GM12878 (cell line): ENCODE data around the gene TRIM46. TPM values are rescaled to one million over a fixed set of nuclear protein-coding genes. Genes with fewer than 3 reads are reported as not detected.

ENCODE experiments used
- BRCA1 ChIP-seq: IDR thresholded peaks from 2 replicates; pipeline ENCODE4 v1.6.1; 2011; ENCODE audit warnings: low read depth, low read length, improper control_type of control experiment
- NFIC ChIP-seq: IDR thresholded peaks from 2 replicates; pipeline ENCODE4 v1.6.1; 2012; ENCODE audit warnings: low read depth, mild to moderate bottlenecking, inconsistent platforms, low read length, moderate library complexity
- NRF1 ChIP-seq: conservative IDR thresholded peaks from 2 replicates; pipeline ENCODE4 v1.6.1; 2011; ENCODE audit warnings: mild to moderate bottlenecking, low read depth, low read length, improper control_type of control experiment
- STAT1 ChIP-seq: fragments of 450-650 bp; conservative IDR thresholded peaks from 2 replicates; pipeline ENCODE4 v1.6.1; 2014; ENCODE audit warnings: antibody characterized with exemption, mild to moderate bottlenecking
- ZNF207 ChIP-seq: fragments of 450-650 bp; IDR thresholded peaks from 2 replicates; pipeline ENCODE4 v1.6.1; 2014; ENCODE audit warnings: antibody characterized with exemption, mild to moderate bottlenecking, borderline replicate concordance
- polyA plus RNA-seq, 11 experiments: library from polyadenylated mRNA; depleted of rRNA in 4 of 11; unstranded in 6 of 11; stranded (reverse) in 5 of 11; fragments of >200 nt; fragmentation: Nextera tagmentation in 4 of 11; fragmentation: Illumina TruSeq in 1 of 11; extraction: Ambion mirVana in 4 of 11; extraction: Trizol in 1 of 11; gene quantifications; 1 replicate in 1 of 11; 2 replicates in 10 of 11; pipeline versions ENCODE4 v1.2.1 to v1.2.3, GENCODE V29; 2011 to 2016; ENCODE audit warnings: inconsistent platforms in 2 of 11, missing spikeins in 2 of 11, low read depth in 1 of 11
- total RNA-seq, 4 experiments: library from RNA; depleted of rRNA in 3 of 4; stranded (reverse); fragments of >200 nt in 3 of 4; fragmentation: Illumina TruSeq in 1 of 4; extraction: Trizol in 1 of 4; gene quantifications; 2 replicates each; pipeline versions ENCODE4 v1.2.1 to v1.2.3, GENCODE V29; 2013 to 2021
- TF ChIP-seq, protein P1 (sequence below): fragments of 450-650 bp; conservative IDR thresholded peaks from 2 replicates; pipeline ENCODE4 v1.6.1; 2017; ENCODE audit warnings: mild to moderate bottlenecking, moderate library complexity
- TF ChIP-seq, protein P2 (sequence below): fragments of 450-650 bp; IDR thresholded peaks from 2 replicates; pipeline ENCODE4 v1.6.1; 2017; ENCODE audit warnings: mild to moderate bottlenecking
- TF ChIP-seq, protein P3 (sequence below): fragments of 450-650 bp; IDR thresholded peaks from 2 replicates; pipeline ENCODE4 v1.6.1; 2017; ENCODE audit warnings: mild to moderate bottlenecking, low read depth, inconsistent platforms; ENCODE audit not compliant: poor library complexity, severe bottlenecking

TRIM46 gene
- total and polyA plus RNA-seq, 10 of the 15 experiments (the other 5 are each of a cell fraction or from before 2014, with no cell fraction given), result 0.08 to 3.1 (median 0.97) TPM

DNA sequence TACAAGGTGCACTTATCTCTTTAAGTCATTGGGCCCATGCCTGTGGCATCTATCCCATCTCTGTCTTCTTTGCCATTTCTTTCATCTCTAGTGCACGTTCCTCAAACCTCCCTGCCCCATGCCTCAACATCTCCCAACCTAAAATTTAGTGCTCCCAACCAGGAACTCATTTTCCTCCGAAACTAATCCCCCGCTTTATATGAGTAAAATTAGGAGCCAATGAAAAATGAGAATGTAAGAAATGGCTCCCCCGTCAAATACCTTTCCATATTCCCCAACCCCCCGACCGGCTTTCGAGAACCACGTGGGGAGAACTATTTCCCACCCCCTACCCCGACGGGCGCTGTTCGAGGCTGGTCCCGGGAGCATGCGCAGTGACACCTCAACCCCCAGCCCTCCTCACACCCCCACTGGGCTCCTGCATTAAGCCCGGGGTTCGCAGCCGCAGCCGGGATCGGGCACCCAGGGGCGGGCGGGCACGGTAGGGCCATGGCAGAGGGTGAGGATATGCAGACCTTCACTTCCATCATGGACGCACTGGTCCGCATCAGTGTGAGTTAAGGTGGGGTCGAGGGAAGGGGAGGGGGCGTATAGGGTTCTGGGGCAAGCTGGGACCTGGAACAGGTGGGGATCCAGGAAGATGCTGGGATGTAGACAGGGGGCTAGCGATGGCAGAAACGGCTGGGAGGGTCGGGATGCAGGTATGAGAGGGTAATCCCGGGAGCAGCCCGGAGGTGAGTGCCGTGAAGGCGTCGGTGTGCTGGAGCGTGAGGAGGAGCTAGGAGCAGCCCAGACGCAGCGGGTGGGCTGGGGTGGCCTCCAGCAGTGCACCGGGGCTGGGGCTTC is at the start of gene TRIM46 (continued):
- no peak for TF ChIP-seq STAT1
- 0 out of 2 replicates have a peak, but pooled peaks have one; percentile 65 for TF ChIP-seq ZNF207
- no peak for TF ChIP-seq NFIC
- TF ChIP-seq, protein P1, sequence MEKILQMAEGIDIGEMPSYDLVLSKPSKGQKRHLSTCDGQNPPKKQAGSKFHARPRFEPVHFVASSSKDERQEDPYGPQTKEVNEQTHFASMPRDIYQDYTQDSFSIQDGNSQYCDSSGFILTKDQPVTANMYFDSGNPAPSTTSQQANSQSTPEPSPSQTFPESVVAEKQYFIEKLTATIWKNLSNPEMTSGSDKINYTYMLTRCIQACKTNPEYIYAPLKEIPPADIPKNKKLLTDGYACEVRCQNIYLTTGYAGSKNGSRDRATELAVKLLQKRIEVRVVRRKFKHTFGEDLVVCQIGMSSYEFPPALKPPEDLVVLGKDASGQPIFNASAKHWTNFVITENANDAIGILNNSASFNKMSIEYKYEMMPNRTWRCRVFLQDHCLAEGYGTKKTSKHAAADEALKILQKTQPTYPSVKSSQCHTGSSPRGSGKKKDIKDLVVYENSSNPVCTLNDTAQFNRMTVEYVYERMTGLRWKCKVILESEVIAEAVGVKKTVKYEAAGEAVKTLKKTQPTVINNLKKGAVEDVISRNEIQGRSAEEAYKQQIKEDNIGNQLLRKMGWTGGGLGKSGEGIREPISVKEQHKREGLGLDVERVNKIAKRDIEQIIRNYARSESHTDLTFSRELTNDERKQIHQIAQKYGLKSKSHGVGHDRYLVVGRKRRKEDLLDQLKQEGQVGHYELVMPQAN, result 0 out of 2 replicates have a peak, but pooled peaks have one; percentile 4
- peak; percentile 49 for TF ChIP-seq NRF1
- no peak for TF ChIP-seq BRCA1
- TF ChIP-seq, protein P2, sequence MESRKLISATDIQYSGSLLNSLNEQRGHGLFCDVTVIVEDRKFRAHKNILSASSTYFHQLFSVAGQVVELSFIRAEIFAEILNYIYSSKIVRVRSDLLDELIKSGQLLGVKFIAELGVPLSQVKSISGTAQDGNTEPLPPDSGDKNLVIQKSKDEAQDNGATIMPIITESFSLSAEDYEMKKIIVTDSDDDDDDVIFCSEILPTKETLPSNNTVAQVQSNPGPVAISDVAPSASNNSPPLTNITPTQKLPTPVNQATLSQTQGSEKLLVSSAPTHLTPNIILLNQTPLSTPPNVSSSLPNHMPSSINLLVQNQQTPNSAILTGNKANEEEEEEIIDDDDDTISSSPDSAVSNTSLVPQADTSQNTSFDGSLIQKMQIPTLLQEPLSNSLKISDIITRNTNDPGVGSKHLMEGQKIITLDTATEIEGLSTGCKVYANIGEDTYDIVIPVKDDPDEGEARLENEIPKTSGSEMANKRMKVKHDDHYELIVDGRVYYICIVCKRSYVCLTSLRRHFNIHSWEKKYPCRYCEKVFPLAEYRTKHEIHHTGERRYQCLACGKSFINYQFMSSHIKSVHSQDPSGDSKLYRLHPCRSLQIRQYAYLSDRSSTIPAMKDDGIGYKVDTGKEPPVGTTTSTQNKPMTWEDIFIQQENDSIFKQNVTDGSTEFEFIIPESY, result no peak
- TF ChIP-seq, protein P3, sequence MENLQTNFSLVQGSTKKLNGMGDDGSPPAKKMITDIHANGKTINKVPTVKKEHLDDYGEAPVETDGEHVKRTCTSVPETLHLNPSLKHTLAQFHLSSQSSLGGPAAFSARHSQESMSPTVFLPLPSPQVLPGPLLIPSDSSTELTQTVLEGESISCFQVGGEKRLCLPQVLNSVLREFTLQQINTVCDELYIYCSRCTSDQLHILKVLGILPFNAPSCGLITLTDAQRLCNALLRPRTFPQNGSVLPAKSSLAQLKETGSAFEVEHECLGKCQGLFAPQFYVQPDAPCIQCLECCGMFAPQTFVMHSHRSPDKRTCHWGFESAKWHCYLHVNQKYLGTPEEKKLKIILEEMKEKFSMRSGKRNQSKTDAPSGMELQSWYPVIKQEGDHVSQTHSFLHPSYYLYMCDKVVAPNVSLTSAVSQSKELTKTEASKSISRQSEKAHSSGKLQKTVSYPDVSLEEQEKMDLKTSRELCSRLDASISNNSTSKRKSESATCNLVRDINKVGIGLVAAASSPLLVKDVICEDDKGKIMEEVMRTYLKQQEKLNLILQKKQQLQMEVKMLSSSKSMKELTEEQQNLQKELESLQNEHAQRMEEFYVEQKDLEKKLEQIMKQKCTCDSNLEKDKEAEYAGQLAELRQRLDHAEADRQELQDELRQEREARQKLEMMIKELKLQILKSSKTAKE, result peak; percentile 12
